RWPE2 (cell line): ENCODE results near the gene PXMP2.
"Not testable (repeated sequence)": the region's sequence is repeated elsewhere in the genome, so short reads cannot be mapped to it uniquely, and the experiment has no call there.

Experiments used
- ATAC-seq: fragments of 200-7000 bp; cut with Tn5 transposase; 3 replicates; pipeline ENCODE4 v1.9.1; 2021; ENCODE audit warnings: low read depth
- DNase-seq: peaks from one replicate; pipeline ENCODE4 v3.0.0-alpha.2; 2020; ENCODE audit warnings: low spot score
- H3K27ac ChIP-seq: fragments of 450-650 bp; 2 replicates; pipeline ENCODE4 v1.5.1; 2017; ENCODE audit warnings: mild to moderate bottlenecking; ENCODE audit not compliant: poor library complexity, severe bottlenecking
- H3K27me3 ChIP-seq: fragments of 250-450 bp; sonication (Bioruptor Pico); 2 replicates; pipeline ENCODE4 v1.5.1; 2021; ENCODE audit warnings: mild to moderate bottlenecking, moderate library complexity; ENCODE audit not compliant: insufficient read depth, poor library complexity, severe bottlenecking
- H3K36me3 ChIP-seq: fragments of 250-450 bp; sonication (Bioruptor Pico); 2 replicates; pipeline ENCODE4 v1.5.1; 2020; ENCODE audit warnings: low read depth, mild to moderate bottlenecking, moderate library complexity
- H3K4me1 ChIP-seq: fragments of 250-450 bp; sonication (Bioruptor Pico); 2 replicates; pipeline ENCODE4 v1.5.1; 2021; ENCODE audit warnings: mild to moderate bottlenecking, moderate library complexity; ENCODE audit not compliant: insufficient read depth, poor library complexity, severe bottlenecking
- H3K4me3 ChIP-seq: fragments of 250-450 bp; sonication (Bioruptor Pico); 2 replicates; pipeline ENCODE4 v1.5.1; 2021; ENCODE audit warnings: mild to moderate bottlenecking, moderate library complexity; ENCODE audit not compliant: severe bottlenecking
- H3K9me3 ChIP-seq: fragments of 250-450 bp; sonication (Bioruptor Pico); 2 replicates; pipeline ENCODE4 v1.5.1; 2021; ENCODE audit warnings: mild to moderate bottlenecking, moderate library complexity; ENCODE audit not compliant: severe bottlenecking
- TF ChIP-seq, protein P1 (sequence below): fragments of 450-650 bp; IDR thresholded peaks from one replicate; pipeline ENCODE4 v1.5.1; 2017; ENCODE audit warnings: mild to moderate bottlenecking, moderate library complexity; ENCODE audit not compliant: poor library complexity, severe bottlenecking

Gene PXMP2

GRCh38 chr12:132748319-132748718 lies 60.9 kb downstream of the PXMP2 start:
- TF ChIP-seq, protein P1, sequence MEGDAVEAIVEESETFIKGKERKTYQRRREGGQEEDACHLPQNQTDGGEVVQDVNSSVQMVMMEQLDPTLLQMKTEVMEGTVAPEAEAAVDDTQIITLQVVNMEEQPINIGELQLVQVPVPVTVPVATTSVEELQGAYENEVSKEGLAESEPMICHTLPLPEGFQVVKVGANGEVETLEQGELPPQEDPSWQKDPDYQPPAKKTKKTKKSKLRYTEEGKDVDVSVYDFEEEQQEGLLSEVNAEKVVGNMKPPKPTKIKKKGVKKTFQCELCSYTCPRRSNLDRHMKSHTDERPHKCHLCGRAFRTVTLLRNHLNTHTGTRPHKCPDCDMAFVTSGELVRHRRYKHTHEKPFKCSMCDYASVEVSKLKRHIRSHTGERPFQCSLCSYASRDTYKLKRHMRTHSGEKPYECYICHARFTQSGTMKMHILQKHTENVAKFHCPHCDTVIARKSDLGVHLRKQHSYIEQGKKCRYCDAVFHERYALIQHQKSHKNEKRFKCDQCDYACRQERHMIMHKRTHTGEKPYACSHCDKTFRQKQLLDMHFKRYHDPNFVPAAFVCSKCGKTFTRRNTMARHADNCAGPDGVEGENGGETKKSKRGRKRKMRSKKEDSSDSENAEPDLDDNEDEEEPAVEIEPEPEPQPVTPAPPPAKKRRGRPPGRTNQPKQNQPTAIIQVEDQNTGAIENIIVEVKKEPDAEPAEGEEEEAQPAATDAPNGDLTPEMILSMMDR = no peak
- Histone ChIP-seq H3K36me3 (peaks cover 100% of the 10 kb centered on the region), H3K9me3 (no peaks in the 10 kb centered on the region), H3K4me3 (no peak overlapping the region), H3K4me1 (no peaks in the 10 kb centered on the region), H3K27me3 (no peaks in the 10 kb centered on the region), H3K27ac (no peak overlapping the region)
- no peak for ATAC-seq
- no peak for DNase-seq

GRCh38 chr12:132753670-132754069 lies 66.3 kb downstream of the PXMP2 start:
- not testable (repeated sequence) for DNase-seq, H3K27me3 ChIP-seq, H3K4me3 ChIP-seq, H3K9me3 ChIP-seq, H3K27ac ChIP-seq, H3K4me1 ChIP-seq, ATAC-seq
- H3K36me3 ChIP-seq = peaks cover 100% of the 10 kb centered on the region

DNA sequence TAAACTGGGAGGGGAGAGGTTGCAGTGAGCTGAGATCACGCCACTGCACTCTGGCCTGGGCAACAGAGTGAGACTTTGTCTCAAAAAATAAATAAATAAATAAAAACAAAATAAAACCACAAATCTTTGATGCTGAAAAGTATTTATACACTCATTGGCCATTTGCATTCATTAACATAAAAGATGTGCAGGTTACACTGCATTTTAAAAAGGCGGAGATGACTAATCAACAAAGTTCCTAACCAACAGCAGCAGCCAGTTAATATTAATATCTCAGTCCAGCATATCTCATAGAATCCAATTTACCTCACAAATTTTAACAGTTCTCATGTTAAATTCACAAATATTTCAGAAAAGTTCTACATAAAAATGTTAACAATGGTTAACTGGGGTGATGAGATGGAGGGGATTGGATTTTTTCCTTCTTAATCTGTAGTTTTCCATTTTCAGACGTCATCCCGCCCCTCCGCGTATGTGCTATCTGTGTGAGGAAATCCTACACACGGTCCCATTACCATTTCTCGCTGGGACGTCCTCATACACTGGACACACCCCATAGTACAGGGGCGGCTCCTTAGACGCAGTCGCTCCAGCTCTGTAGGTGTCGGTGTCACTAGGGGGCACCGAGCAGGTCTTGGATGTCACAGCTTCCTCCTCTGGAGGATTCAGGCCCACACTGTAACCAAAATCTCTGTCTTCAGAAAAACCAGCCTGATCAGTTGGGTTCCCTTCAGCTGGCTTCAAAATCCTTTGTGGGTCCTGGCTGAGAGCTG lies 67.0 kb downstream of the PXMP2 start:
- TF ChIP-seq, protein P1 = no peak
- Histone ChIP-seq H3K27me3 (no peaks in the 10 kb centered on the region), H3K9me3 (no peaks in the 10 kb centered on the region), H3K4me1 (peaks cover 2% of the 10 kb centered on the region), H3K27ac (no peak overlapping the region), H3K36me3 (peaks cover 97% of the 10 kb centered on the region), H3K4me3 (no peak overlapping the region)
- peak; percentile 28; the same call in 1 of the 3 replicates for ATAC-seq
- no peak for DNase-seq
